Epithelial cell of proximal tubule (primary cell): Measurements from ENCODE around the gene HPF1. TPM values are rescaled to one million over a fixed set of nuclear protein-coding genes. Genes with fewer than 3 reads are reported as not detected.
"Not testable (repeated sequence)": the region's sequence is repeated elsewhere in the genome, so short reads cannot be mapped to it uniquely, and the experiment has no call there.

ENCODE experiments used
- DNase-seq: peaks from one replicate; pipeline ENCODE4 v3.0.0-alpha.2; 2011; ENCODE audit warnings: low read depth
- H3K4me3 ChIP-seq: 2 replicates; pipeline ENCODE4 v1.5.1; 2011; ENCODE audit warnings: low read depth, mild to moderate bottlenecking, low read length
- total RNA-seq: library from RNA; depleted of rRNA; stranded (reverse); fragments of >200 nt; gene quantifications from 2 replicates; pipeline ENCODE4 v1.2.3, GENCODE V29; 2015
- TF ChIP-seq, protein P1 (sequence below): conservative IDR thresholded peaks from 2 replicates; pipeline ENCODE4 v1.5.1; 2012; ENCODE audit warnings: low read depth, mild to moderate bottlenecking, low read length

Gene HPF1
- total RNA-seq, 1 donor from 2014 or later: 58.2 TPM

DNA sequence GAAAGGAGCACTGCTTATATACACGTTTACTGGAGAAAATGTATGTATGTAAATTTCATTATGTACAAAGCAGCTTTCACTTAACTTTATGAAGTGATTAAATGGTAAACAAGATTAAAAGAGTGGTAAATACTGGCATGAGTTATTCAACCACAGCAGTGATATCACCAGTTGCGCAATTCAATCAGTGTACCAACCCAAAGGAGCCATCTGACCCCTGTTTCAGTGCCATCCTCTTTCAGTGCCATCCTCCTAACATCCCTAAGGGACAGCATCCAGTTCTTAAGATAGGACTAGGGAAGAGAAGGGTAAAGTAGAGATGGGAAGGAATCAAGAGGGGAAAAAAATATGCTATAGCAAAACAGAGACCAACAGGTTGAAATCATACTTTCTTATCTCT, 16.2 kb downstream of the HPF1 start:
- H3K4me3 ChIP-seq: no peak overlapping the region
- TF ChIP-seq, protein P1, sequence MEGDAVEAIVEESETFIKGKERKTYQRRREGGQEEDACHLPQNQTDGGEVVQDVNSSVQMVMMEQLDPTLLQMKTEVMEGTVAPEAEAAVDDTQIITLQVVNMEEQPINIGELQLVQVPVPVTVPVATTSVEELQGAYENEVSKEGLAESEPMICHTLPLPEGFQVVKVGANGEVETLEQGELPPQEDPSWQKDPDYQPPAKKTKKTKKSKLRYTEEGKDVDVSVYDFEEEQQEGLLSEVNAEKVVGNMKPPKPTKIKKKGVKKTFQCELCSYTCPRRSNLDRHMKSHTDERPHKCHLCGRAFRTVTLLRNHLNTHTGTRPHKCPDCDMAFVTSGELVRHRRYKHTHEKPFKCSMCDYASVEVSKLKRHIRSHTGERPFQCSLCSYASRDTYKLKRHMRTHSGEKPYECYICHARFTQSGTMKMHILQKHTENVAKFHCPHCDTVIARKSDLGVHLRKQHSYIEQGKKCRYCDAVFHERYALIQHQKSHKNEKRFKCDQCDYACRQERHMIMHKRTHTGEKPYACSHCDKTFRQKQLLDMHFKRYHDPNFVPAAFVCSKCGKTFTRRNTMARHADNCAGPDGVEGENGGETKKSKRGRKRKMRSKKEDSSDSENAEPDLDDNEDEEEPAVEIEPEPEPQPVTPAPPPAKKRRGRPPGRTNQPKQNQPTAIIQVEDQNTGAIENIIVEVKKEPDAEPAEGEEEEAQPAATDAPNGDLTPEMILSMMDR: no peak
- DNase-seq: no peak

DNA sequence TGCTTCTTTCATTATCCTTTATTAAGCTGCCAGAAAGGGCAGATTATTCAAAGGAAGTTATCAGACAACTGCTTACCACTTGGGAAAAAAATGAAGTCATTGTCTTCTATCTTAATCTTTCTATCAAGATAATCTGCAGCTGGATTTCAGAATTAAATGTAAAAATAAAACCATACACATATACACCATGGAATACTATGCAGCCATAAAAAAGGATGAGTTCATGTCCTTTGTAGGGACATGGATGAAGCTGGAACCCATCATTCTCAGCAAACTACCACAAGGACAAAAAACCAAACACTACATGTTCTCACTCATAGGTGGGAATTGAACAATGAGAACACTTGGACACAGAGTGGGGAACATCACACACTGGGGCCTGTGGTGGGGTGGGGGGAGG, 19.1 kb downstream of the HPF1 start:
- not testable (repeated sequence) for H3K4me3 ChIP-seq, DNase-seq

DNA sequence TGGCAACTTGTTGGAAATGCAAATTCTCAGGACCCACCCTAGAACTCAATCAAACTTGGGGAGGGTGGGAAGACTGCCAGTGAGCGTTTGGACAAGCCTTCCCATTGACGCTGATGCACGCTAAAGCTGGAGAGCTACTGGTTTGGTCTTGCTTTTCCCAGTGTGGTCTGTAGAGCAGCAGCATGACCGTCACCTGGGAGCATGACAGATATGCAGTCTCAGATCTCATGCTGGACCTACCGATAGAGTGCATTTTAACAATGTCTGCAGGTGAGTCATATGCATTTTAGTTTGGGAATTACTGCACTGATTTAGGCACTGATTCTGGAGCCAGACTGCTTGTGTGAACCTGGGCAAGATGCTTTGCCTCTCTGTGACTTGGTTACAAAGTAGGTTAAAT, 27.2 kb downstream of the HPF1 start:
- DNase-seq: no peak
- no peak overlapping the region for H3K4me3 ChIP-seq
- TF ChIP-seq, protein P1: no peak

DNA sequence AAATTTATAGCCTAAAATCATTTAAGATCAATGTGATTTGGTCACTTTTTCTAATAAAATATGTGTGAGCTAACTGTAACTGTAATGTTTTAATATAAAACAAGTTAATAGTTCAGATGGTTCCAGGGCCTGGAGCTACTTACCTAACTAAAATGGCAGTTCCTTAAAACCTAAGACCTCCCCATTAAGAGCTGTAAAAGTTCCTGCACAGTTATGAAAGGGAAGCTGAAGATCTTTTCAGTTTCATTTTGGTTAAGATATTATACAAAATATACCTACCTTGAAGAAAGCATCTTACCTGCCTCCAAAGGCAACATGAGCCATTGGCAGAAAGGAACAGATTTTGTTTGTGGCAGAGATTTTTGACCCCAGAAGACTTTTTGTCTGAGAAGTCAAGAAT, 30.1 kb downstream of the HPF1 start:
- TF ChIP-seq, protein P1: no peak
- no peak for DNase-seq
- no peak overlapping the region for H3K4me3 ChIP-seq

DNA sequence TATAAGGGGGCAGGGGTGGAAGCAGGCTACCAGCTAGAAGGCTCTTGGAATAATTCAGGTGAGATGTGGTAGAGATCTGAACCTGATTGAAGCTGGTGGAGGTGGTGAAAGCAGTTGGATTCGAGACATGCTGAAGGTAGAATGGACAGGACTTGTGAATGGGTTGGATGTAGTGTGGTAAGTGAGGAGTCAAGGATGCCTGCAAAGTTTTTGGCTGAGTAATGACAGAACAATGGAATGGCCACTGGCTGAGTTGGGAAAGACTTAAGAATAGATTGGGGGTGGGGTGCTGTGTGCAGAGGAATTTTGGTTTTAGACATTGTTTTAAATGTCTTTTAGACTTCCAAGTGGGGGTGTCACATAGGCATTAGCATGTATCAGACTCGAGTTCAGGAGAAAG, 33.5 kb downstream of the HPF1 start:
- TF ChIP-seq, protein P1: no peak
- no peak overlapping the region for H3K4me3 ChIP-seq
- no peak for DNase-seq

DNA sequence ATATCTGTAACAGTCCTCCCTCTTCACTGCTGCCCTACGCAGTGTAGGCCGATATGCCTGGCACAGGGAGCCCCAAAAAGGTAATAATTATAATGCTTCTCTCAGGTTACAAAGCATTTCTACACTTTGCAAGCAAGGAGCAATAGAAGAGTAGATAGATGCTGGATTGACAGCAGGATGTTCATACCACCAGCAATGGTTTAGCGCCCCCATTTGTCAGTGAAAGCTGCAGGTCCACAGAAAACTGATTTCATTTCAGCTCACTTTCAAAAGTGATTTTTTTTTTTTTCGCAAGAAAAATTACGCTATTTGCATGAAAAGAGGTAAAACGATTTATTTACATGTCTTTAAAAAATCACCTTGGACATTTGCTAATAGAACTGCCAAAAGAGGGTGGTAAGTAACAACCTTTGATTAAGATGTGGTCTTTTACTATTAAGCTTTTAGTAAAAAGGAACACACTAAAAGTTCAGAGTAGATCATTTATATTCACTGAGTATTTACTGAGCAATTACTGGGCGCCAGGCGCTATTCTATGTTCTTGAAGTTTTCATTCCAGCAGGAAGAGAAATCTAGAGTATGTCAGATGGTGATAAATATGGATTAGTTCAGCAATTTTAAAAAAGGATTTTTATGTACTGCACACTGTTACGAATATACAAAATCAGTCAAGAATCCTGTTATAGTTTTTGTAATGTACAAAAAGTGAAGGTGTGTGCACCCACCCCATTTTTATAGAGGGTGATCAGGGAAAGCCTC, 34.4 kb downstream of the HPF1 start:
- H3K4me3 ChIP-seq: no peak overlapping the region
- TF ChIP-seq, protein P1: peak; percentile 50
- DNase-seq: no peak

DNA sequence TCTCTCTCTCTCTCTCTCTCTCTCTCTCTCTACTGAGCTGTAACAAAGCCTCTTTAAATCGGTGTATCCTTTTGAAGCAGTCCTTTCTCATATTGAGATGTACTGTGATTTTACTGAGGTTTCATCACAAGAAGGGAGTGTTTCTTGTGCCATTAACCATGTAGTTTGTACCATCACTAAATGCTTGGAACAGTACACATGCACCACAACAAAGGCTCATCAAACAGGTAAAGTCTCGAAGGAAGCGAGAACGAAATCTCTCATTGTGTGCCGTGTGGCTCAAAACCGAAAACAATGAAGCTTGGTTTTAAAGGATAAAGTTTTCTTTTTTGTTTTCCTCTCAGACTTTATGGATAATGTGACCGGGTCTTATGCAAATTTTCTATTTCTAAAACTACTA, 37.2 kb downstream of the HPF1 start:
- H3K4me3 ChIP-seq: no peak overlapping the region
- no peak for DNase-seq
- TF ChIP-seq, protein P1: no peak
